MM.1S (cell line): ENCODE data around the gene SCUBE1.

ENCODE experiments used
- DNase-seq: peaks from one replicate; pipeline ENCODE4 v3.0.0-alpha.2; 2015
- H2AFZ ChIP-seq: fragments of 300-600 bp; sonication (generic); 2 replicates; pipeline ENCODE4 v1.6.0; 2016; ENCODE audit warnings: antibody characterized with exemption, low read length
- H3F3A ChIP-seq: fragments of 300-600 bp; sonication (generic); 2 replicates; pipeline ENCODE4 v1.6.1; 2016; ENCODE audit warnings: mild to moderate bottlenecking, antibody characterized with exemption, low read length, moderate library complexity, mixed read lengths; ENCODE audit not compliant: insufficient read depth
- H3K27ac ChIP-seq: fragments of 300-600 bp; sonication (generic); 2 replicates; pipeline ENCODE4 v1.5.1; 2016; ENCODE audit warnings: mild to moderate bottlenecking, low read length
- H3K27me3 ChIP-seq: fragments of 300-600 bp; sonication (generic); replicated peaks from 2 replicates; pipeline ENCODE4 v1.6.0; 2016; ENCODE audit warnings: low read length; ENCODE audit not compliant: insufficient read depth
- H3K36me3 ChIP-seq: fragments of 300-600 bp; sonication (generic); replicated peaks from 2 replicates; pipeline ENCODE4 v1.6.1; 2016; ENCODE audit warnings: mild to moderate bottlenecking, low read length, mixed read lengths; ENCODE audit not compliant: insufficient read depth
- H3K4me1 ChIP-seq: fragments of 300-600 bp; sonication (generic); 2 replicates; pipeline ENCODE4 v1.6.1; 2016; ENCODE audit warnings: low read length, mixed read lengths
- H3K4me2 ChIP-seq: fragments of 300-600 bp; sonication (generic); 2 replicates; pipeline ENCODE4 v1.6.0; 2016; ENCODE audit warnings: low read depth, low read length
- H3K4me3 ChIP-seq: fragments of 300-600 bp; sonication (generic); 2 replicates; pipeline ENCODE4 v1.5.1; 2016; ENCODE audit warnings: low read length, mixed read lengths
- H3K79me2 ChIP-seq: fragments of 300-600 bp; sonication (generic); 2 replicates; pipeline ENCODE4 v1.6.1; 2016; ENCODE audit warnings: mixed run types, low read length, mixed read lengths
- H3K9ac ChIP-seq: fragments of 300-600 bp; sonication (generic); 2 replicates; pipeline ENCODE4 v1.6.1; 2016; ENCODE audit warnings: low read length, mixed read lengths
- H3K9me2 ChIP-seq: fragments of 300-600 bp; sonication (generic); replicated peaks from 2 replicates; pipeline ENCODE4 v1.6.1; 2016; ENCODE audit warnings: mild to moderate bottlenecking, low read length, mixed read lengths; ENCODE audit not compliant: insufficient read depth
- H3K9me3 ChIP-seq: fragments of 300-600 bp; sonication (generic); replicated peaks from 2 replicates; pipeline ENCODE4 v1.6.1; 2016; ENCODE audit warnings: mild to moderate bottlenecking, low read length, mixed read lengths; ENCODE audit not compliant: insufficient read depth
- H4K20me1 ChIP-seq: fragments of 300-600 bp; sonication (generic); 2 replicates; pipeline ENCODE4 v1.6.1; 2016; ENCODE audit warnings: mild to moderate bottlenecking, low read length, moderate library complexity, mixed read lengths; ENCODE audit not compliant: insufficient read depth
- EZH2 ChIP-seq: fragments of 300-600 bp; sonication (generic); optimal IDR thresholded peaks from 2 replicates; pipeline ENCODE3; 2017; ENCODE audit warnings: low read depth, mild to moderate bottlenecking, antibody characterized with exemption, low read length, mixed read lengths
- EZH2phosphoT487 ChIP-seq: fragments of 300-600 bp; sonication (generic); IDR thresholded peaks from 2 replicates; pipeline ENCODE4 v1.6.1; 2018; ENCODE audit warnings: antibody characterized with exemption, low read length
- TF ChIP-seq, protein P1 (sequence below): fragments of 300-600 bp; sonication (generic); IDR thresholded peaks from 2 replicates; pipeline ENCODE4 v1.5.1; 2016; ENCODE audit warnings: antibody characterized with exemption, low read length, mixed read lengths

The SCUBE1 gene

DNA sequence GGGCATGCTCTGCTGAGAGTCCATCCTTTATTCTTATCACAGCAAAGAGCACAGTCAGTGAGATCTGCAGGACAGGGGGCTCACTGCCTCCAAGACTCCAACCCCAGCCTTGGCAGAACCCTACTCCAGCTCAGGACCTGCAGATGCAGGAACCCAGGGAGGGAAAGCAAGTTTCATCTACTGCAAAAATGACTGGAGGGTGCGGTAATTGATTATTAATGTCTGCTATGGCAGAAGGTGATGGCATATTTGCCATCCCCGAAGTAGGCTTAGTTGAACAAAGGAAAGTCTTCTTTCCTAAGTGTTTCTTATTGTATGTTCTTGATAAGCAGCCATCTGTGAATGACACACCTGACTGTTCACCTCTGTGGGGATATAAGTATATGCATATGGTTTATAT, 9.2 kb downstream of the SCUBE1 start:
- Histone ChIP-seq H3K9me3 (no peaks in the 10 kb centered on the region), H3K36me3 (no peaks in the 10 kb centered on the region), H3F3A (no peaks in the 10 kb centered on the region), H3K79me2 (no peaks in the 10 kb centered on the region), H3K4me2 (no peak overlapping the region), H3K9ac (no peak overlapping the region), H2AFZ (no peak overlapping the region), H3K4me1 (0 out of 2 replicates have a peak, but pooled peaks cover 7% of the 10 kb centered on the region), H4K20me1 (no peaks in the 10 kb centered on the region), H3K9me2 (no peaks in the 10 kb centered on the region), H3K27ac (no peak overlapping the region), H3K4me3 (no peak overlapping the region), H3K27me3 (peaks cover 34% of the 10 kb centered on the region)
- TF ChIP-seq EZH2: no peak
- TF ChIP-seq EZH2phosphoT487: no peak
- TF ChIP-seq, protein P1, sequence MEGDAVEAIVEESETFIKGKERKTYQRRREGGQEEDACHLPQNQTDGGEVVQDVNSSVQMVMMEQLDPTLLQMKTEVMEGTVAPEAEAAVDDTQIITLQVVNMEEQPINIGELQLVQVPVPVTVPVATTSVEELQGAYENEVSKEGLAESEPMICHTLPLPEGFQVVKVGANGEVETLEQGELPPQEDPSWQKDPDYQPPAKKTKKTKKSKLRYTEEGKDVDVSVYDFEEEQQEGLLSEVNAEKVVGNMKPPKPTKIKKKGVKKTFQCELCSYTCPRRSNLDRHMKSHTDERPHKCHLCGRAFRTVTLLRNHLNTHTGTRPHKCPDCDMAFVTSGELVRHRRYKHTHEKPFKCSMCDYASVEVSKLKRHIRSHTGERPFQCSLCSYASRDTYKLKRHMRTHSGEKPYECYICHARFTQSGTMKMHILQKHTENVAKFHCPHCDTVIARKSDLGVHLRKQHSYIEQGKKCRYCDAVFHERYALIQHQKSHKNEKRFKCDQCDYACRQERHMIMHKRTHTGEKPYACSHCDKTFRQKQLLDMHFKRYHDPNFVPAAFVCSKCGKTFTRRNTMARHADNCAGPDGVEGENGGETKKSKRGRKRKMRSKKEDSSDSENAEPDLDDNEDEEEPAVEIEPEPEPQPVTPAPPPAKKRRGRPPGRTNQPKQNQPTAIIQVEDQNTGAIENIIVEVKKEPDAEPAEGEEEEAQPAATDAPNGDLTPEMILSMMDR: no peak
- DNase-seq: no peak

DNA sequence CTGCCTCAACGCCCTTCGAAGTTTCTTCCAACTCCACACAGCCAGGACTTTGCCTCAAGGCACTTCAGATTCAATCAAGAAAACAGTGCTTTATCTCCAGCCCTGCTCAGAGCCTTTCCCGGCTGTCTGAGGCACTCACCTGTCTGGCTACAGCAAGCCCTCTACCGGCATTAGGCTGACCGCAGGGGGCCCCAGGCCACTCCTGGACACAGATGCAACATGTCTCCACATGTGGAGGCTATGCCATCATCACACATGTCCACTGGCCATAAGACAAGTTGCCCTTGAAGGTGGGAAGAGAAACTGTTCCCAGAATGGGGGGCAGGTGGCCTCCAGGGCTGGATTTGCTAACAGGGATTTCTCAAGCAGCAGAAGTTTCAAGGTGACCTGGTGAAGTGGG, 10.0 kb downstream of the SCUBE1 start:
- Histone ChIP-seq H3K4me2 (peak overlapping the region; percentile 25; the same call in 1 of the 2 replicates), H3K9ac (no peak overlapping the region), H4K20me1 (no peaks in the 10 kb centered on the region), H3K36me3 (no peaks in the 10 kb centered on the region), H3K9me3 (no peaks in the 10 kb centered on the region), H3K79me2 (no peaks in the 10 kb centered on the region), H3K27me3 (peaks cover 28% of the 10 kb centered on the region), H3K9me2 (no peaks in the 10 kb centered on the region), H2AFZ (peak overlapping the region; percentile 41; the same call in 1 of the 2 replicates), H3K4me3 (no peak overlapping the region), H3F3A (no peaks in the 10 kb centered on the region), H3K27ac (no peak overlapping the region), H3K4me1 (0 out of 2 replicates have a peak, but pooled peaks cover 7% of the 10 kb centered on the region)
- DNase-seq: no peak
- TF ChIP-seq, protein P1: no peak
- no peak for TF ChIP-seq EZH2
- no peak for TF ChIP-seq EZH2phosphoT487

DNA sequence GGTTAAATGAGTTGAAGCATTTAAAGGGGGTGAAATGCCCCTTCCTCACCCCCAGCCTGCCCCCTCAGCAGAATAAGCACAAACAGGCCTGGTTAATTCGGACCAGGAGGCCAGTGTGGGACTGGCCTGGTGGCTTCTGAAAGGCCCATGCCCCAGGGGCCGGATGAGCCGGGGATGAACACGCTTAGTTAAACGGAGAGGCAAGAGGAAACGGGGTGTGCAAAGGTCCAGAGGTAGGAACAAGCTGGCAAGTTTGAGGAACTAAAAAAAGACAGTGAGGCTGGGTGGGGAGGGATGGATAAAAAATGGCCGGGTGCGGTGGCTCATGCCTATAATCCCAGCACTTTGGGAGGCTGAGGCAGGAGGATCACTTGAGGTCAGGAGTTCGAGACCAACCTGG, 11.5 kb downstream of the SCUBE1 start:
- Histone ChIP-seq H3K9ac (no peak overlapping the region), H3K27ac (no peak overlapping the region), H3K27me3 (peaks cover 15% of the 10 kb centered on the region; the same call in 1 of the 2 replicates), H3K9me2 (no peaks in the 10 kb centered on the region), H4K20me1 (no peaks in the 10 kb centered on the region), H3K4me2 (no peak overlapping the region), H3K4me3 (no peak overlapping the region), H3K4me1 (0 out of 2 replicates have a peak, but pooled peaks cover 7% of the 10 kb centered on the region), H3F3A (no peaks in the 10 kb centered on the region), H2AFZ (no peak overlapping the region), H3K9me3 (no peaks in the 10 kb centered on the region), H3K79me2 (no peaks in the 10 kb centered on the region), H3K36me3 (no peaks in the 10 kb centered on the region)
- no peak for TF ChIP-seq EZH2
- TF ChIP-seq, protein P1: no peak
- TF ChIP-seq EZH2phosphoT487: no peak
- DNase-seq: no peak
